Peyer's patch (tissue), 4 donors: ENCODE measurements around the gene PIEZO2.

Experiments
- CTCF ChIP-seq, 6 experiments: fragments of 450-650 bp in 4 of 6; fragments of 200-600 bp in 2 of 6; sonication (generic) in 1 of 6; IDR thresholded peaks; one replicate each; pipeline ENCODE4 v1.5.1; 2017 to 2019; ENCODE audit warnings: antibody characterized with exemption in 6 of 6, mild to moderate bottlenecking in 3 of 6, moderate library complexity in 1 of 6
- POLR2A ChIP-seq, 2 donors: fragments of 450-650 bp; IDR thresholded peaks; one replicate each; pipeline ENCODE4 v1.5.1; 2017; ENCODE audit warnings: antibody characterized with exemption in 2 of 2, mild to moderate bottlenecking in 2 of 2, moderate library complexity in 2 of 2

GRCh38 chr18:11004951-11005350 lies 144.4 kb downstream of the PIEZO2 start:
- no peak for TF ChIP-seq CTCF (IDR thresholded peaks at IDR 0.05)
- no peak for TF ChIP-seq POLR2A (IDR thresholded peaks at IDR 0.05)
